HepG2 (cell line): ENCODE results near the gene CD6. TPM values are rescaled to one million over a fixed set of nuclear protein-coding genes. Genes with fewer than 3 reads are reported as not detected.

ENCODE experiments used
- ATAC-seq: fragments of 200-7000 bp; cut with Tn5 transposase; 3 replicates; pipeline ENCODE4 v1.9.1; 2020; ENCODE audit warnings: mild to moderate bottlenecking, moderate library complexity
- BruUV-seq: library from RNA; stranded (reverse); fragments of 400-500 nt; replicated peaks from 2 replicates; lab custom pipeline; 2021; lab: Mats Ljungman, UMichigan
- CTCF ChIA-PET: fragments of 300-600 bp; formaldehyde crosslinking; extraction: SDS; loops from one replicate; lab custom pipeline; 2021; ENCODE audit warnings: low total read pairs, inconsistent platforms, low intra/inter-chr PET ratio; lab: Yijun Ruan, JAX
- POLR2A ChIA-PET: fragments of 350-600 bp; sonication (Branson Sonifier 250); formaldehyde crosslinking; loops from one replicate; lab custom pipeline; 2020; ENCODE audit warnings: antibody characterized with exemption, inconsistent platforms; lab: Yijun Ruan, JAX
- DNase-seq: peaks from one replicate; pipeline ENCODE4 v3.0.0-alpha.2; 2015; ENCODE audit warnings: low spot score
- FAIRE-seq: peaks from 3 replicates; lab custom pipeline; 2011; peaks lifted over from hg19 to GRCh38; lab: Jason Lieb, UNC
- H2AFZ ChIP-seq: one replicate; pipeline ENCODE4 v1.6.1; 2011; ENCODE audit warnings: low read length, inconsistent platforms
- H3K27ac ChIP-seq: fragments of 300-600 bp; 3 replicates; pipeline ENCODE4 v1.8.0; 2011; ENCODE audit warnings: mixed run types, mild to moderate bottlenecking, mixed read lengths, low read length, inconsistent platforms; ENCODE audit not compliant: insufficient read depth; ENCODE audit errors: extremely low read length
- H3K27me3 ChIP-seq, 2 experiments: fragments of 200-600 bp in 1 of 2; 2 replicates in 1 of 2; 3 replicates in 1 of 2; pipeline versions ENCODE4 v1.6.0 to v1.8.0; 2011; ENCODE audit warnings: low read length in 2 of 2, mild to moderate bottlenecking in 2 of 2, moderate library complexity in 2 of 2, inconsistent platforms in 1 of 2; ENCODE audit not compliant: insufficient read depth in 2 of 2, control insufficient read depth in 1 of 2
- H3K36me3 ChIP-seq, 2 experiments: fragments of 200-600 bp in 1 of 2; replicated peaks in 1 of 2; 2 replicates in 1 of 2; 3 replicates in 1 of 2; pipeline versions ENCODE4 v1.5.1 to v1.8.0; 2011; ENCODE audit warnings: low read length in 2 of 2, inconsistent platforms in 1 of 2; ENCODE audit not compliant: insufficient read depth in 2 of 2, control insufficient read depth in 1 of 2
- H3K4me1 ChIP-seq: 2 replicates; pipeline ENCODE4 v1.5.1; 2012; ENCODE audit warnings: low read length, inconsistent platforms; ENCODE audit not compliant: insufficient read depth
- H3K4me2 ChIP-seq: 2 replicates; pipeline ENCODE4 v1.6.0; 2011; ENCODE audit warnings: low read depth, low read length, inconsistent platforms
- H3K4me3 ChIP-seq, 3 experiments: fragments of 200-600 bp in 1 of 3; sonication (generic), shearing (Covaris generic) in 1 of 3; replicated peaks in 1 of 3; 2 replicates each; pipeline ENCODE4 v1.5.1; 2011 to 2016; ENCODE audit warnings: low read length in 3 of 3, inconsistent platforms in 2 of 3, low read depth in 2 of 3, mild to moderate bottlenecking in 2 of 3, control low read depth in 1 of 3, mixed read lengths in 1 of 3; ENCODE audit not compliant: insufficient read depth in 1 of 3
- H3K79me2 ChIP-seq: one replicate; pipeline ENCODE4 v1.6.1; 2011; ENCODE audit warnings: low read length, inconsistent platforms; ENCODE audit not compliant: insufficient read depth
- H3K9ac ChIP-seq: 2 replicates; pipeline ENCODE4 v1.6.0; 2011; ENCODE audit warnings: mild to moderate bottlenecking, low read depth, low read length, inconsistent platforms; ENCODE audit not compliant: insufficient read depth
- H3K9me3 ChIP-seq: 2 replicates; pipeline ENCODE4 v1.5.1; 2012; ENCODE audit warnings: mild to moderate bottlenecking, low read length
- H4K20me1 ChIP-seq: 2 replicates; pipeline ENCODE4 v1.6.0; 2011; ENCODE audit warnings: inconsistent platforms, mild to moderate bottlenecking, low read length, moderate library complexity; ENCODE audit not compliant: insufficient read depth
- KDM5B ChIP-seq: sonication (generic); formaldehyde crosslinking; IDR thresholded peaks from 2 replicates; pipeline ENCODE4 v1.4.0; 2020; ENCODE audit warnings: missing genetic modification reagents, mild to moderate bottlenecking, borderline replicate concordance
- SALL2 ChIP-seq: sonication (generic); formaldehyde crosslinking; IDR thresholded peaks from 2 replicates; pipeline ENCODE4 v1.8.1; 2023; ENCODE audit warnings: mild to moderate bottlenecking, missing genetic modification reagents, inconsistent platforms
- SMC3 ChIP-seq: IDR thresholded peaks from 2 replicates; pipeline ENCODE4 v1.6.1; 2011; ENCODE audit warnings: low read length, improper control_type of control experiment
- ZNF670 ChIP-seq: sonication (generic); formaldehyde crosslinking; IDR thresholded peaks from 2 replicates; pipeline ENCODE4 v1.8.0; 2022; ENCODE audit warnings: mild to moderate bottlenecking, missing genetic modification reagents, borderline replicate concordance
- ZNF720 ChIP-seq: sonication (generic); formaldehyde crosslinking; IDR thresholded peaks from 2 replicates; pipeline ENCODE4 v1.4.0; 2020; ENCODE audit warnings: missing genetic modification reagents
- ZNF761 ChIP-seq: sonication (generic); formaldehyde crosslinking; conservative IDR thresholded peaks from 2 replicates; pipeline ENCODE4 v1.4.0; 2020; ENCODE audit warnings: mild to moderate bottlenecking, missing genetic modification reagents
- WGBS: methylation state at CpG from one replicate; pipeline ENCODE4 v1.1.6; 2017; ENCODE audit warnings: low lambda C conversion rate; 5-methylcytosine and 5-hydroxymethylcytosine counted together
- in situ Hi-C: cut with HindIII; loops from 2 replicates; pipeline ENCODE4 v1.10.0; 2017; ENCODE audit warnings: low pct_unique_long_range_greater_than_20kb; ENCODE audit not compliant: extremely low pct_ligation_motif_present
- intact Hi-C: fragments of 100-400 bp; cut with micrococcal nuclease; formaldehyde crosslinking; loops from one replicate; pipeline ENCODE4 v1.10.0; 2022; ENCODE audit not compliant: unreplicated experiment
- polyA plus RNA-seq, 8 experiments: library from polyadenylated mRNA; depleted of rRNA in 3 of 8; stranded (reverse) in 7 of 8; unstranded in 1 of 8; fragments of >200 nt; fragmentation: Illumina TruSeq in 4 of 8; extraction: Trizol in 4 of 8; gene quantifications; 2 replicates each; pipeline versions ENCODE4 v1.2.1 to v1.2.3, GENCODE V29; 2011 to 2016; ENCODE audit warnings: low read depth in 4 of 8, missing spikeins in 1 of 8, mixed read lengths in 1 of 8; ENCODE audit not compliant: insufficient read depth in 1 of 8
- total RNA-seq, 5 experiments: library from RNA; depleted of rRNA; stranded (reverse); fragments of >200 nt; fragmentation: Illumina TruSeq; extraction: Trizol; gene quantifications; 2 replicates each; pipeline ENCODE4 v1.2.3, GENCODE V29; 2016; ENCODE audit warnings: low read depth in 1 of 5
- TF ChIP-seq, protein P1 (sequence below): sonication (generic); formaldehyde crosslinking; IDR thresholded peaks from 2 replicates; pipeline ENCODE4 v1.4.0; 2020; ENCODE audit warnings: missing genetic modification reagents
- TF ChIP-seq, protein P2 (sequence below): sonication (generic); formaldehyde crosslinking; IDR thresholded peaks from 2 replicates; pipeline ENCODE4 v1.5.0; 2020; ENCODE audit warnings: mild to moderate bottlenecking, missing genetic modification reagents

CD6 gene
- total and polyA plus RNA-seq, 2 of the 13 experiments (the other 11 are each of a cell fraction or from before 2014, with no cell fraction given), result not detected

DNA sequence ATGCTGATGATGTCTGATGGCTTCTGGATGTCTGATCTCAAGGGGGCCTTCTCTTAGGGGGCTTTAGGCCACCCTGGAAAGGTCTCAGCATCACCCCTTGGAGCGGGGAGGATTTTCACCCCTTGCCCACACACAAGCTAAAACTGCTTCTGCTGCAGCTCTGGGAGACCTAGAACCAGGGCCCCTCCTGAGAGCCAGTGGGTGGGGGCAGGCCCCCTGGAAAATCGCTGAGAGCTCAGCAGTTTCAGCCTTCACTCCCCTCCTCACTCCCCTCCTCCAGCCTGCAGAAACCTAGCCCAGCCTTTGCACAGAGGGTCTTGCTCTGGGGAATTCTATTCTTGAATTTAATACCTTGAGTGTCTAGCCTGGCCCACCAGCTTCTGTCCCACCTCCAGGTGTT, 17.2 kb downstream of the CD6 start:
- H3K27ac ChIP-seq, result no peak overlapping the region
- intact Hi-C loops, result no loop called here
- TF ChIP-seq ZNF720, result no peak
- TF ChIP-seq, protein P1, sequence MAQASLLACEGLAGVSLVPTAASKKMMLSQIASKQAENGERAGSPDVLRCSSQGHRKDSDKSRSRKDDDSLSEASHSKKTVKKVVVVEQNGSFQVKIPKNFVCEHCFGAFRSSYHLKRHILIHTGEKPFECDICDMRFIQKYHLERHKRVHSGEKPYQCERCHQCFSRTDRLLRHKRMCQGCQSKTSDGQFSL (CRISPR knock-in tag), result no peak
- TF ChIP-seq, protein P2, sequence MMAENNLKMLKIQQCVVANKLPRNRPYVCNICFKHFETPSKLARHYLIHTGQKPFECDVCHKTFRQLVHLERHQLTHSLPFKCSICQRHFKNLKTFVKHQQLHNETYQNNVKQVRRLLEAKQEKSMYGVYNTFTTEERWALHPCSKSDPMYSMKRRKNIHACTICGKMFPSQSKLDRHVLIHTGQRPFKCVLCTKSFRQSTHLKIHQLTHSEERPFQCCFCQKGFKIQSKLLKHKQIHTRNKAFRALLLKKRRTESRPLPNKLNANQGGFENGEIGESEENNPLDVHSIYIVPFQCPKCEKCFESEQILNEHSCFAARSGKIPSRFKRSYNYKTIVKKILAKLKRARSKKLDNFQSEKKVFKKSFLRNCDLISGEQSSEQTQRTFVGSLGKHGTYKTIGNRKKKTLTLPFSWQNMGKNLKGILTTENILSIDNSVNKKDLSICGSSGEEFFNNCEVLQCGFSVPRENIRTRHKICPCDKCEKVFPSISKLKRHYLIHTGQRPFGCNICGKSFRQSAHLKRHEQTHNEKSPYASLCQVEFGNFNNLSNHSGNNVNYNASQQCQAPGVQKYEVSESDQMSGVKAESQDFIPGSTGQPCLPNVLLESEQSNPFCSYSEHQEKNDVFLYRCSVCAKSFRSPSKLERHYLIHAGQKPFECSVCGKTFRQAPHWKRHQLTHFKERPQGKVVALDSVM (CRISPR knock-in tag), result no peak
- no peak for TF ChIP-seq SMC3
- TF ChIP-seq ZNF670 (CRISPR knock-in tag), result no peak
- no peak for TF ChIP-seq ZNF761
- TF ChIP-seq KDM5B (CRISPR knock-in tag), result no peak
- no peak for TF ChIP-seq SALL2 (CRISPR knock-in tag)
- H4K20me1 ChIP-seq, result no peaks in the 10 kb centered on the region
- H3K4me2 ChIP-seq, result no peak overlapping the region
- no TSS peak for BruUV-seq
- H3K79me2 ChIP-seq, result no peaks in the 10 kb centered on the region
- POLR2A ChIA-PET, result no interaction called here
- ATAC-seq, result no peak
- no peak overlapping the region for H3K9ac ChIP-seq
- WGBS, result 0% methylated on average over 1 of the region's 2 CpGs
- peaks cover 1 to 66% of the 10 kb centered on the region in 2 experiments; a peak in 4 of 5 replicates for H3K27me3 ChIP-seq
- no peaks in the 10 kb centered on the region for H3K4me1 ChIP-seq
- in situ Hi-C loops, result no loop called here
- no peak for FAIRE-seq
- no peak overlapping the region for H3K4me3 ChIP-seq
- no peak overlapping the region for H2AFZ ChIP-seq
- H3K36me3 ChIP-seq, result no peaks in the 10 kb centered on the region
- H3K9me3 ChIP-seq, result no peaks in the 10 kb centered on the region
- no peak for DNase-seq
- CTCF ChIA-PET, result no interaction called here
